ENCODE measurements around the gene PSTPIP1.

PSTPIP1 gene

DNA sequence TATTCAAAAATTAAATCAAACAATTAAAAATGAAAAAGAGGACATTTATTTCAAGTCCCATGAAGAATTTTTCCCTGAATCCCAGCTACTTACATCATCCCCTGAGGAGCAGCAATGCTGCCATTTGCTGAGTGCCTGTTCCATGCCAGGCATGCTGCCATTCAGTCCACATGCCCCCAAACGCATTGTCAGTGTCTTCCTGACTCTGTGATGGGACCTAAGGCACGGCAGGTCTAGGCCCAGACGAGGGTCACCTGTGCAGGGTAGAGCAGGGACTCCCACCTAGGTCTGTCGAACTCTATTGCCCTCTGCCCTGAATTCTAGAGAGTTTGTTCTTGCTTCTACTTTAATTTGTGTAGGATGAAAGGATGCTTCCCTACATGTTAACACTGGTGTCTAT is 7.0 kb downstream of the PSTPIP1 start:
- DNase-seq = no peak

DNA sequence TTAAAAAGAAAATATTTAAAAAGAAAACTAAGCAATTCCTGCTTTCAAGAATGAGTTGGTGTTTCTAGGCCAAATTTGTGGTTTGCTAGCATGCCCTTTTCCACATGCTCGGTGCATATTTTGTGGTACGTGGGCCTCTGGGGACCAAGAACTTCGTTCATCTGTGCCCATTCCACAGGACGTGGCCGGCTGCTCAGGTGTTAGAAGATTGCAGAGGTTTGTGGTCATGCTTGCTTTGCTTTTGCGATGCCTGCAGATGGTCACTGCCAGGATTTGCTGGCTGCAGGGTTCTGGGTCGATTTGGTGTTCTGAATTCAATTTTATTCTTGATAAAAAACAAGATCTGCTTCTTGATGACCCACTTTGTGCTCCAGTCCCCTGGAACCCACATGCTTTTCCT is 7.5 kb downstream of the PSTPIP1 start:
- DNase-seq = no peak

DNA sequence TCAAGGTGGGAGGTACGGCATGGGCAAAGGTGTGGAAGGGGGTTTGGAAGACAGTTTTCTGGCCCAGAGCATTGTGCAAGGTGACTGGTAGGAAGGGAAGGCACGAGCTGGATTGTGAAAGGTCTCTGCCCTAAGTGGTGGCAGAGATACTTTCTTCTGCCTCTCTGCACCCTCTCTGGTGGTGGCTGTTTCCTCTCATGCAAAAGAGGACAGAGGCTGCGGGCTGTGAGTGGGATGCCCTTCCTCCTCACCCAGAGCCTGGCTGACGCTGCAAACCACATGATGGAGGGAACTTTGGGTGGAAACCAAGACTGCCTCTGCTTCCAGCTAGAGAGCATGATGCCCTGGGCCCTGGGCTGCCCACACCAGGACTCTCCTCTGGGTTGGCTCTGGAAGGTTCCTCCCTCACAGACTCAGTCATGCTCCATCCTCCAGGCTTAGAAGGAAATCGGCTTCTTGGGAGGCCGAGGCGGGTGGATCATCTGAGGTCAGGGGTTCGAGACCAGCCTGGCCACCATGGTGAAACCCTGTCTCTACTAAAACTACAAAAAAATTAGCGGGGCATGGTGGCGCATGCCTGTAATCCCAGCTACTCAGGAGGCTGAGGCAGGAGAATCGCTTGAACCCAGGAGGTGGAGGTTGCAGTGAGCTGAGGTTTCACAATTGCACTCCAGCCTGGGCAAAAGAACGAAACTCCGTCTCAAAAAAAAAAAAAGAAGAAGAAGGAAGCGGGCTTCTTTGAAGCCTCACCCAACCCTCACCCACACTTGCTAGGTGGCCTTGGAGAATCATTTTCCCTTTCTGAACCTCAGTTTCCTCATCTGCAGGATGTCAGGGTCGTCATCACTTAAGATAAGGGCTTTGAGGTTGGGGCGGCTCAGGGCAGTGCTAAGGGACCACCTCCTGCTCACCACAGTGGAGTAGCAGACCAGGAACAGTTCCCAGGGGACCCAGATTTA is 8.3 kb downstream of the PSTPIP1 start:
- DNase-seq = no peak

DNA sequence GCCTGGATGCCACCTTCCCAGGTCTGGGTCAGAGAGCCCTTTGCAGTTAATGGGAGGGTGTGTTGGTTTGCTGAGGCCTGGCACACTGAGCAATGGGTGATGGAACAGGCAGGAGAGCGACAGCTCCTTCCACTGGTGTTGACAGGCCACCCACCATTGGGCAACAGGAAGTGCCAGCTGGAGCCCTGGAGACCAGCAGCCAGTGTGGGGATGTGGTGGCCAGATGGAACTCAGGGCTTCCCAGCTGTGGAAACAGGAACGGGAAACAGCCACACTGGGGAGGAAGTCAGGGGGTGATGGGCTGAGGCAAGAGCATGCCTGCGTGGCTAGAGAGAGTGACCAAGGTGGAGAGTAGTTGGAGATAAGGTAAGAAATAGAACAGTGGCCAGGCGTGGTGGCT is 9.3 kb downstream of the PSTPIP1 start:
- DNase-seq = no peak

DNA sequence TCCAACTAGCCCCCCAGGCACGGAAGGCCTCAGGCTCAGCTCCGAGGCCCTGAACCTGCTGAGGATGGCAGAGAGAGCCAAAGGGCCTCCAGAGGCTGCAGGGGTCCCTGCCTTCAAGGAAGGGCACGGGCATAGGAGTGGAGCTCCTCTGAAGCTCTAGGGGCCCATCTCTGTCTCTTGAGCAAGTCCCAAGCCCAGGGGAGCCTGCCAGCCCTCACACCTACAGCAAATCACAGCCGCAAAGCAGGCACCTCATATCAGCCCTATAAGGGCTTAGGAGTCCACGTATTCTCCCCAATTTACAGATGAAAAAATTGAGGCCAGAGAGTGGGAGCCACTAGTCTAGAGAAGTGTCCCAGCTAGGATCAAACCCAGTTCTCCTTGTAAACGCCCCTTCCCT is 14.2 kb downstream of the PSTPIP1 start:
- no peak for DNase-seq

DNA sequence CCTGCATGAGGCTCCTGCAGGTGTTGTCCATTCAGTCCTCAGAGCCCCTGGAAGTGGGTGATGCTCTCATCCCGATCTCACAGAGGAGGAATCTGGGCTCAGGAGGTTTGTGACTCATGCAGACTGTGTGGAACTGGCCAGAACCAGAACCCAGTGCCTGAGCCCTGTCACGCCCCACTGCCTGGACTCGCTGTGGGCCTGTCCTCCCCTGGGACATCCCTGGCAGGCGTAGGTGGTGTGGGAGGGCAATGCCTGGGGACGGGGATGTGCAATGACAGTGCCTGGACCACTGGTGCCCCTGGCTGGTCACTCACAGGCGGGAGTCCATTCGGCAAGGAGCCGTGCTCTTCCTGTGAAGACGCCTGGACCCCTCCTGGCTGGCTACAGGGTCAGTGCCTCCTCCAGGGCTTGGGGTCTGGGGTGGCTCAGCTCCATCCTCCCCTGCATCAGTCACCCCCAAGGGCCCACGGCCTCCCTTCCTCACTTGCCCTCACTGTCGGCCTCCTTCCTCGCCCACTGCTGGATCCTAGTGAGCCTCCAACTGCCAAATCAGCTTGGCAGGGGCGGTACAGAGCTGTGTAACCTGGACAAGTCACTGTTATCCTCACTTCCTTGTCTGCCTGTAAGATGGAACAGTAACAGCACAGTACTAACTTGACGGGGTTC is 14.9 kb downstream of the PSTPIP1 start:
- DNase-seq = no peak

DNA sequence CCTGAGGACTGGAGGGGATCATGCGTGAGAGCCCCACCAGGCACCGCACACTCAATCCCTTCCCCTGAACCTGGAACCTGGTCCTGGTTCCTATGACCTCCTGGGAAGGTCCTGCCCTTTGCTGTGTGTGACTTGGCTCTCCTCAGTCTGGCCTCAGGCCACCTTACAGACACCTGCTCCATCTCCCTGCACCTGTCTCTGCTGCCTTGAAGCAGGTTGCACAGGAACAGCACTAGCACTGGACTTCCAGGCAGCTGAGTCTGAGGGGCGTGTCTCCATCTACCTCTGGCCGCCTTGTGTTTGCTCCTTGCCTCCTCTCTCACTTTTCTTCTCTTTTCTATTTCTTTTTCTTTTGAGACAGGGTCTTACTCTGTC is 15.4 kb downstream of the PSTPIP1 start:
- DNase-seq = no peak

DNA sequence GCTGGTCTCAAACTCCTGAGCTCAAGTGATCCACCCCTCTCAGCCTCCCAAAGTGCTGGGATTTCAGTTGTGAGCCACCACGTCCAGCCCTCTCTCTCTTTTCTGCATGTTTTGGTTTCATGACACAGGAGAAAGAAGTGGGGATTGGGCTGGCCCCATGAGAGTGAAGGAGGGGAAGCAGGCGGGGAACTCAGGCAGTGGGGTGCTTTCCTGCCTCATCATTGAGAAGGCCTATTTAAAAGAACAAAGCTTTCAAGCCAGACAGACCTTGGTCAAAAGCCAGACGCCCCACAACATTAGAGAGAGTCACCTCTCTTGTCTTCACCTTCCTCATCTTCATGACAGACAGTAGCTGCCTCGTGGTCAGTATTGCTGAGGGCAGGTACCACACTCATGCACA is 15.9 kb downstream of the PSTPIP1 start:
- no peak for DNase-seq

DNA sequence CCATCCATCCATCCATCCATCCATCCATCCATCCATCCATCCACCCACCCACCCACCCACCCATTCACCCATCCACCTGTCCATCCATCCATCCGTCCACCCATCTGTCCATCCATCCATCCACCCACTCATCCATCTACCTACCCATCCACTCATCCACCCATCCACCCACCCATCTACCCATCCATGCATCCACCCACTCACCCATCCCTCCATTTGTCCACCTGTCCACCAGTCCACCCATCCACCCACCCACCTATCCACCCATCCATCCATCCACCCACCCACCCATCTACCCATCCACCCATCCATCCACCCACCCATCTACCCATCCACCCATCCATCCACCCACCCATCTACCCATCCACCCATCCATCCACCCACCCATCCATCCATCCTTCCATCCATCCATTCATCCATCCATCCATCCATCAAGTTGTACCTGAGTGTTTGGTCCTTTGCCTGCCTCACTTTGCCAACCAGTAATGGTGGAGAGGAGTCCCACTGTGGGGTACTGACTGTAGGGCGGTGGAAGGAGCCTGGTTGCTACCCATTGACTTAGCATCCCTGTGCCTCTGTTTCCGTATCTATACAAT is 17.3 kb downstream of the PSTPIP1 start:
- DNase-seq = no peak

DNA sequence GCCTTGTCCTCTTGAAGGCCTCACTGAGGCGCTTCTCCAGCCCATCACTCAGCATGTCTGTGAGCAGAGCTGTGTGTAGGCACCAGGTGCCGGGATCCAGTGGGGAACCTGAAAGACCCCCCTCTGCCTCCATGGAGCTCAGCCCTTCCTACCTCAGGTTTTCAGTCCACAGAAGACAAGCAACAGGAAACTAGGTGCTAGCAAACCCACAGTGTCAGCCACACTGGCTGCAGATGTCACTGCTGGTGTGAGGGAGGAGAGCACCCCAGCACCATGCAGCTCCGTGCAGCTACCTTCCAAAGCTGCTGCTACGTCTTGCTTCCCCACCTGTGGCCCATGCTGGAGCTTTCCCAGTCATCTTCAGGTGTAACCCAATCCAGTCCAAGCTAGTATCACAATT is 17.9 kb downstream of the PSTPIP1 start:
- no peak for DNase-seq

DNA sequence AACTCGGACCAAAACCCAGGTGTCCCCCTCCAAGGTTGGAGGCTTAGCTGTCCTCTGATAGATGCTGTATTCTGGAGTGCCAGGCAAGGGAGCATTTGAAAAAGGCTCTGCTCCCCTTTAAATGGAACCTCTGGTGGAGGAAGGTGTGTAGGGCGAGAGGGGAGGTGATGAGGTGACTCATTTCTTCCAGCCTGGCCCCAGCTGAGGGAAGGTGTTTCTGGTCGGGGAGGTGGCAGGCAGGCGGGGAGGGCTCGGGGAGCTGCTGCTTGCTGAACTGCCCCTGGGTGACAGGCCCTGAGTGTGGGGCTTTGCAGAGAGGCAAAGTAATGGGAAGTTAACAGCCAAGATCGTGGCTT is 18.8 kb downstream of the PSTPIP1 start:
- DNase-seq = no peak

DNA sequence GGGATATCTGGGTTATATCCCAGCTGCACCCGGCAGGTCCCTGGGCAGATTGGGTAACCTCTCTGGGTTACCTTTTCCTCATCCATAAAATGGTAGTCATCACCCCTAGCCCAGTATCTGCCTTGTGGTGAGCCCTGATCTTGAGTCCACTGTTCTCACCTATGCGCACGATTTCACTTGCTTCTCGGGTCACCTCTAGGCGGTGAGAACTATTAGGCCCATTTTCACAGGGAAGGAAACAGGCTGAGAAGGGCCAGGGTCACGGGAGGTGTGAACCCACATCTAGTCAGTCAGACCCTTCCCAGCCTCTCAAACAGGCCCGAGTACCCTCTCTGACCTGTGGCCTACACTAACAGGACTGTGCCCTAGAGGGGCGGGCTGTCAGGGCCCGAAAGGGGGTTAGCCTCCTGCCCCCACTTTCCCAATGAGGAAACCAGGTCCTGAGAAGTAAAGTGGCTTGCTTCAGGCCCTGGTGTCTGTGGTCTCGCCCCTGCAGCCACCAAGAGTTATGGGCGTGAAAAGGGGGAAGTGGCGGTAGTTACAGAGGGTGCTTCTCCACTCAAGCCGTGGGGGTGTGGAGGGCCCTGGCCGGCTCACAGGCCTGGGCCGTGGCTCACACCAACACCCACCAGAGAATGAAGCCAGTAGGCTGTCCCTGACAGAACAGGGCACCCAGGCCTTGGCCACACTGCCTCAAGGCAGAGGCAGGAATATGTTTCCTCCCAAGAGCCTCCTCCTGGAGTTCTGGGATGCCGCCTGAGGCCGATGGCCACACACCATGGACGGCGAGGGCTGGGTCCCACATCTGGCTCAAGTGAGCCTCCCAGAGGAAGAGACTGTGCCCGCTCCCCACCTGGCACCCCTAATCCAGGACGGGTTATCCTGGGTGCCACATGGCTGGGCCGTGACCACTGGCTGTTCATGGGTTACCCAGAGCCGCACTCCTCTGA is 19.5 kb downstream of the PSTPIP1 start:
- no peak for DNase-seq

DNA sequence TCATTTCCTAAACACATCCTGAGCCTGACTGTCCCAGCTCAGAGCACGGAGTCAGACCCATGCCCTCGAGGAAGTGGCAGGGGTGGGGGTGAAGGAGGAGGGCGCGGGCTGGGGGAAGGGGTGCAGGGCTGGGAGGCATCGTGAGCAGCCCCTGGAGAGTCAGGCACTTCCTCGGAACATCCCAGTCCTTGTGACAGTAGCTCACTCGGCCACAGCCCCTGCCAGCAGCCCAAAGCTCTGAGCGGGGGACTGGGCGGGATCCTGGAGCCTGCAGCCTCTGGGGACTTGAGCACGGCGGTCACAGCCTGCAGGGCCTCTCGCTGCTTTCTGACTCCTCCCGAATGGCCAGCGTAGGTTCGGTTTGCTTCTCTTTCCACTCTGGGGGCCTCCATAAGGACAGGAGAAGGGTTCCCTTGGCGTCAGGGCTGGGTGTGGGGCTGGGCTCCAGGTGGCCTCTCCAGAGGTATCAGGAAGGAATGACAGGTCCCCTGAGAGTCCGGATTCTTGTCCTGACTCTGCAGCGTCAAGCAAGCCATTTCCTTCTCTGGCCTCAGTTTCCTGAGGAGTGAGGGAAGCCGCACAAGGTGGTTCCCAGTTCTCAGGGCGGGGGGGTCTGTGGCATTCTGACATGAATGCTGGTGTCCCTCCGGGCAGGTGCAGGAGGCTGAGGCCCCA is 20.9 kb downstream of the PSTPIP1 start:
- DNase-seq = no peak

DNA sequence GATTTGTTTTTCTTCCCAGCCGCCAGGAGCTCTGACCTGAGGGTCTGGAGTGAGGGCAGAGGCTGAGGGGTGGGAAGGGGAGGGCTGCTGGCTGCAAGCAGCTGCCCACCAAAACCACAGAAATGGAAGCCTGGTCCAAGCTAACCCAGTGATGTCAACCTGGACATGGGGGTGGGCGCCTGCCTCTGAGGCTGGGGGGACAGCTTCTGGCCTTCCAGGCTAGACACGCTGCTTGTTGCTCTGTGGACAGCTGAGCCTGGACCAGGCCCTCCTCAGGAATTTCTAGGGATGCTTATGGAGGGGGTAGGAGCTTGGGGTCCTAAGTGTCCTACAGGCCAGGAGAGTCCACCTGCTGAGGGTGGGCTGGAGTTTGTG is 21.4 kb downstream of the PSTPIP1 start:
- DNase-seq = no peak

DNA sequence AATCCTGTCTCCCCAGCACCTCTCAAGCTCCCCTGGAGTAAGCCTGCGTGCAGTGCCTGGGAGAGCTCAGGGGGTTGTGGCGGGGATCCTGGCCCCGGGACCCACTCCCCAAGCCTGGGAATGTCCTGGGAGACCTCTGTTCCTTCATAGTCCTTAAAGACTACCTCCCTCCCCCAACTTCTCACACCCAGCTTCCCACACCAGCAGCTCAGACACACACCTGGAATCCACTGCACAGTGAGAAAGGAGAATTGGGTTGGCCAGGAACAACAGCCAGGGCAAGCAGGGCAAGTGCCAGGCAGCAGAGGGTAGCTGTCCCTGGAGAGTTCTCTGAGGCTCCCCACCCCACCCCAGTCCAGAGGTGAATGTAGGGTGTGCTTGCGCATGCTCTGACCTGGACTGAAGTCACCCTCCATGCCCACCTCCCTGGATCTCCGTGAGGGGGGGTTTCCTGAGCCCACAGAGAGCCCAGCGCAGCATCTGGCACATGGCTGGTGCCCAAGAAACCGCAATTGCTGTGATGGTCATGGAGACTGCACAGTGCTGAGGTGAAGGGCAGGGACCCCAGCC is 22.2 kb downstream of the PSTPIP1 start:
- no peak for DNase-seq

DNA sequence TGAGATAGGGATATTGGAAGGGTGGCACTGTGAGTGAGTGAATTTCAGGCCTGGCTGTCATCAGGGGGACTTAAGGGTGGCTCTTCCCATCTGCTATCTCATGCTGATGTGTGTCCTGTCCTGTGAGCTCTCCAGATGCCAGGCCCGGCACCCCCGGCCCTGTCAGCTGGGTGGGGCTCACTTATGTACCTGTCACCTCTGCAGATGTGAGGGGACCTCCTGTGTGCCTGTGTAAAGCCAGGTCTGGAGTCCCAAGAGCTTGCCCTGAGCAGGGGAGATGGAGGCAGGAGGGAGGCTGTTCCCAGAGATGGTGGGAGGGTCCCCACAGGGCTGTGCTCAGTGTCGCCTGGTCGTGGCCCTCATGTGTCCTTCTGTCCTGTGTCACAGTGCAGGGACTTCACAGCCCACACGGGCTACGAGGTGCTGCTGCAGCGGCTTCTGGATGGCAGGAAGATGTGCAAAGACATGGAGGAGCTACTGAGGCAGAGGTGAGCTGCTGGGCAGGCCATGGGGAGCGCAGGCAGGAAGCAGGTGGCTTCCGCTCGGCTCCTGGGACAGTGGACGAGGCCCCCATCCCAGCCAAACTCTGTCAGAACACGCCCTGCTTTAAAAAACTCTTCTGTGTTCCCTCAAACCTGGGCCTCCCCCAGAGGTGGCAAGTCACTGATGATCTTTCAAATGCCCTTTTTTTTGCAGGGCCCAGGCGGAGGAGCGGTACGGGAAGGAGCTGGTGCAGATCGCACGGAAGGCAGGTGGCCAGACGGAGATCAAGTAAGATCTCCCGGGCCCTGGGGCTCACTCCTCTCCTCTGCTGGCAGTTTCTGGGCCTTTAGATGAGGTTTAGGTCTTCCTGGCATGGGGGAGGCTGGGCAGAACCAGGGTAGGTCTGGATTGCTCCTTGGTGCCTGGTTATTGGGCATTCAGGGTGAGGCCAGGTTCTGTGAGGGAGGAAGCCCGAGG is 23.1 kb downstream of the PSTPIP1 start:
- no peak for DNase-seq

DNA sequence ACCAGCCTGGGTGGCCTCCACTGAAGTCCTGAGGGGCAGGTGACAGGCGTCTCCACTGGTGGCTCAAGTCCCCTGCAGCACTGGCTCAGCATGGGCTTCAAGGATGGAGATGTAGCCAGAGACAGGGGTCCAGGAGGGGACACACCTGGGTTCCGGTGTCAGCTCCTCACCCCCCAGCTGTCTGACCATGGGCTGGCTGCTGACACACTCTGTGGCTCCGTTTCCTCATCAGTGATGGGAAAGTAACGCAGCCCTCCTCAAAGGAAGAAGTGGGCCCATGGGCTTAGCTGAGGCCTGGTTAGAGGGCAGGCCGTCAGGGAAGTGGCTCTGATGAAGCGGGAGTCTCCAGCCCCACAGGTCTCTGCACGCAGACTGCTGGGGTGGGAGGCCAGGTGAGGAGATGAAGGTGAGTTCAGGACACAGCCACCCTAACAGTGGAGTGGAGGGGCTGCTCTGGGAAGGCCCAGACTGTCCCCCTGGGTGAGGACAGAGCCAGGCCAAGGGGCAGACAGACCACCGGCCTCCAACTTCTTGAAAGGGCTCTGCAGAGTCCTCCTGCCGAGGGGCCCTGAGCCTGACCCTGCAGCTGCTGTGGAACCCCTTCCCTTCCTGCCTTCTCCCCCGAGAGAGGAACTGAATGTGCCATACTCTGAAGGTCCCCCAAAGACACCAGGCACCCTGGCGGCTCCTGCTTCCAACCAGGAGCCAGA is 24.0 kb downstream of the PSTPIP1 start:
- no peak for DNase-seq

DNA sequence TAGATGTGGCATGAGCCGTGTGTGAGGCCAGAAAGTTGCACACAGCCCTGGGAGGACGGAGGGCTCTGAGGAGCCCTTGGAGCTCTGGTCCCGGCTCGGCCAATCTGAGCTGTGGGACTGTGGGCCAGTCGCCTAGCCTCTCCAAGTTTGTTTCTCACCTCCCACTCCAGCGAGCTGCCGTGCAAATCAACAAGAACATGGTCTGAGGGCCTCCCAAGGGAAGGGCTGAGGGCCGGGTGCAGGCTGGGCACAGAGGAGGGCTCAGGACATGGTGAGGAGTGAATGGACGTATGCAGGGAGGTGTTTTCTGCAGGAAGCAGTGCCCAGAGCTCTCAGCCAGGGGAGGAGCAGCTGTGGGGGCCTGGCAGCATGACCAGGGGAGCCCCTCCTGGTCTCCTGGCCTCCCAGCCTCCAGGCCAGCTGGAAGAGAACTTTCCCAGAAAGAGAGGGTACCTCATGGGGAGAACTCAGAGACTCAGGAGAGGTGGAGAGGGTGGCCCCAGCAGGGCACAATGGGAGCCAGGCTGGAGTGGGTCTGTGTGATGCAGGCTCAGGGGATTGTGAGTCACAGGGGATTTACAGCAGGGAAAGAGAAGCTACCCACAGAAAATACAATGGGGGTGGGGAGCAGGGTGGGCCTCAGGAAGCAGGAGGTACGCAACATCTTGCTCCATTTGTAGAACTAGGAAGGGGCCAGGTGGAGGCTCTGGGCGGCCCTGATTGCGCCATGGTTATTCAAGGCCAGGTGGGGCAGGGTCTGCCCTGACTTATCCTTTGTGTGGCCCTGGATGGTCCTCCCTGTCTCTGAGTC is 24.8 kb downstream of the PSTPIP1 start:
- no peak for DNase-seq
